GM20431 (cell line): ENCODE measurements around the gene AK4.

Source experiments
- in situ Hi-C: fragments of 300-500 bp; cut with MseI, MboI; formaldehyde crosslinking; loops from one replicate; pipeline ENCODE4 v1.15.0; 2020; ENCODE audit warnings: low sequenced_read_pairs; ENCODE audit not compliant: unreplicated experiment

The AK4 gene

GRCh38 chr1:65264197-65264929, 116.4 kb downstream of the AK4 start:
- in situ Hi-C loops = no loop called here

- in situ Hi-C loops = no loop called here
These were observed 117.3 kb downstream of the AK4 start for GRCh38 chr1:65265296-65265650.

DNA sequence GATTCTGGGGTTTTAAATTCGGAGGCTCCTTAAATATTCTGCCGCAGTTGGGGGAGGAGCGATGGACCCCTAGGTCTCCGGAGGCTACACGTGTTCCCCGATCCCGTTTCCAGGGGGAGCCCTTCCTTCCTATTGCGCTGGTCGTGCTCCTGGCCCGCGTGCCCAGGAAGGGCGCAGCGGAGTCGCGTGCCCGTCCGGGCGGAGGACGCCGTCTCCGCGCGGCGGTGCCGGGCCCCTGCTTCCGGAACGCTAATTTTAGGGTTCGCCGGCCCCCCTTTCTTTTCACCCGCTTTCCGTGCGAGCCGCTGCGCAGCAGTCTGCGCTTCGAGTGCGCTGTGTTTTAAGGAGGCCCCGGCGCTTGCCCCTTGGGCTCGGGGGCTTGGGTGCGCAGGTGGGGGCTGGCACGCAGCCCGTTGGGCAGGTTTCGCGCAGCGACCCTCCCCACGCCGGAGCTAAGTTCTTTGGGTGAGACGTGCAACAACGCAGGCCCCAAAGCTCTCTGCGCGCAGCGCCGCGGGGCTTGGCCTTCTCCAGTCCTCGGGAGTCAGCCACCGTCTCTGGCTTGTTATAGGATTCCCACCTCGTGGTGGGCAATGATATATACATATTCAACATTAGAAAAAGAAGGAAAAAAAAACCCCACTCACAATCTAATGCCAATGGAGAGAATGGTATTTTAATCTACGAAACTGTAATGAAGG, 117.8 kb downstream of the AK4 start:
- in situ Hi-C loops = no loop called here

DNA sequence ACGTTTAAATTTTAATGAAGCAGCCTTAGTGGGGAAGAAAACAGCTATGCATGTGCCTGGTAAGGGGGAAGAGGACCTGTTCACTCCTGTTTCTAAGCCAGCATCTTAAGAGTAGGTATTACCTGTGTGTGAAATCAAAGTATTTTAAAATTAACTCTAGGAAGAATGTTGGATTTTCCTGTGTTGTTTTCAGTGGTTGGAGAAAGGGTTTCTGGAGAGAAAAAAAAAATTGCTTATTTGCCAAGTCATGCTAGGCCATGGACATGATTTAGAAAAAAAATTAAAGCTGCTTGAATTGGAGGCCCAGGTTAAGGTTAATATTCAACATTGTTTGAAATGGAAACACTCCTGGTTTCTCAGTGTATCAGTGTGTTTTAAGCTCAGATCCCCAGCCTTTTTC, 118.5 kb downstream of the AK4 start:
- in situ Hi-C loops = no loop called here

GRCh38 chr1:65267271-65267670, 119.3 kb downstream of the AK4 start:
- in situ Hi-C loops = no loop called here

GRCh38 chr1:65267683-65268082, 119.7 kb downstream of the AK4 start:
- in situ Hi-C loops = no loop called here

GRCh38 chr1:65269612-65270011, 121.6 kb downstream of the AK4 start:
- in situ Hi-C loops = no loop called here

GRCh38 chr1:65276197-65276939, 128.4 kb downstream of the AK4 start:
- in situ Hi-C loops = no loop called here

- in situ Hi-C loops = no loop called here
These were observed 129.8 kb downstream of the AK4 start for GRCh38 chr1:65277605-65278347.

DNA sequence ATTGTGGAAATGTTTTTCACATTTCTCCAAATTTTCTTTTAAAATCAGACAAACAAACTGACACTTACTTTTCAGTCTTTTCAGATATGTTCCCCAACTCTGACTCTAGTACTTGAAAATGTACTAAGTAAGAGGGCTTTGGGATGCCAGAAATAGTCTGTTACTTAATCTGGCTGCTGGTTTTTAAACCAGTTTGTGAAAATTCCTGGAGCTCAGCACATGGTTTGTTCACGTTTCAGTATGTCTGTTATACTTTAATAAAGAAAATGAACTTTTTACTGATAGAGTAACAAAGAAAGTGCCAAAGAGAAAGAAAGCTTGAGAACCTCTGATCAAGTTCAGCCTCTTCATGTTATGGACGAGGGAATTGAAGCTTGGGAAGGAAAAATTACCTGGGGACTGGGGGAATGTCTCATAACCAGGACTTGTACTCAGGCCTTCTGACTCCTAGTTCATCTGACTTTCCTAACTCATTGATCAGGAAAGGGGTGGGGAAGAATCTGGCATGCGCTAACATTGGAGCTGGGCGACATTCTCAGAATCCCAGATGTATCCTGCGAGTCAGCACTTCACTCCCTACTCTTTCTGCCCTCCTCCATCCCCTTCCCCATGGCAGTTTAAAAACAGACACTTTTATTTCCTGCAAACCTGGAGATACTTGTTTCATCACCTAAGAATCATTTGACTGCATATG, 130.5 kb downstream of the AK4 start:
- in situ Hi-C loops = no loop called here

DNA sequence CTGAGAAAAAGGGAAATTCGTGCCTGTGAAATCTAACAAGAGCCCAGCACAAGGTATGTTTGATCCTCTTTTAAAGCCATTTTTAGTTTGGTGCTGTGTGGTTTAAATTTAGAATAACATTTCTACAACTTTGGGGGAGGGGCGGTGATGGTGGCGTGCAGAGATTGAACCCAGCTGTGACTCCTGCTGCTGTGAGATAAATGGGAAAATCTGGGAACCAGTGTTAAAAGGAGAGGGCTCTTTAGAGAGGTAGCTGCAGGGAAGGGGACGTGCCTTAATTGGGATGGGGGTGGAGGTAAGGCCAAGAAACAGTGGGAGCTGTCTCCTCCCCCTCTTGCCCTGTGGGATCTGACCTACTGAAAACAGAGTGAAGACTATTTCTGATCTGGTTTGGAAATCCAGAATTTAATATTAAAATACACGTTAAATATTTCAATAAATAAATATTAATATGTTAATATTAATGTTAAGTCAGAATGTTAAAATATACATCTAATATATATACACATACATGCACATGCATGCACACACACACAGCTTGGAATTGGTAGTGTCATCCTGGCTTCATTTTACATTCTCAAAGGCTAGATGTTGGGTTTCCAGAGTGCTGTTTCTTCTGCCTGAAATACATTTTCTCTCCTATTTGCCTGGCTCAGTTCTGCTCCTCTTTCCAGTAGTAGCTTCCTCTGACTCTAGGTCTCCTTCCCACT, 131.2 kb downstream of the AK4 start:
- in situ Hi-C loops = no loop called here
